ENCODE results near the gene ARHGAP6. TPM values are rescaled to one million over a fixed set of nuclear protein-coding genes. Genes with fewer than 3 reads are reported as not detected.

The ARHGAP6 gene
- total and polyA plus RNA-seq, 2 of the 4 experiments (the other 2 are of a cell fraction): 1.4 to 1.8 TPM

DNA sequence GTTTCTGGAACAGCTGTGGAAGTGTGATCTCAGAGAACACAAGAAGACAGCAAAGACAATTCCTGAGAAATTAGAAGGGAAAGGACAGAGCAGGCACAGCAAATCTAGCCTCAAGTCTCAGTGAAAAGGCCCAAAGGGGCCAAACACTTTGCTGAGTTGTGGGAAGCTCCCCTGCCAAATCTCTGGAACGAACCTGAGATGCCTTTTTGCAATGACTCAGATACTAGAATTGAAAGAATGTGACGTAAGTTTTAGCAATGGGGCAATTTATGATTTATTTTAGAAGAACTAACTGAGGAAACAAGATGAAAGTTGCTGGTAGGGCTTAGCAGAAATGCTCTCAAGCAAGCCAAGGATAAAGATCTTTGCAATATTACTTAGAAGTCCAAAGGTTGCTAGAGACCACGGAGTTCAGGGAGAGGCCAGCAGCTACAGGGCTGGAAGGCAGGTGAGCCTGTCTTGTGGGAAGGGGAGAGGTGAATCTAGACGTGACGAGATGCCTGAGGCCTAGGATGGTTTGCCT is 279.7 kb downstream of the ARHGAP6 start:
- Histone ChIP-seq H2AFZ (replicated peaks; ENCODE audit: low read length, poor library complexity) (peak overlapping the region; percentile 27), H3K14ac (replicated peaks; ENCODE audit: low read depth, low read length) (peak overlapping the region; percentile 78), H4K91ac (ENCODE audit: insufficient read depth, low read depth, low read length) (peak overlapping the region; percentile 14), H3K4me1 (ENCODE audit: control insufficient read depth, insufficient read depth, low read length) (peaks cover 3% of the 10 kb centered on the region), H3K4me3 (ENCODE audit: insufficient read depth, low read depth, low read length) (no peak overlapping the region), H4K5ac (ENCODE audit: low read depth, low read length) (peak overlapping the region; percentile 96), H2BK120ac (ENCODE audit: low read depth, low read length) (peak overlapping the region; percentile 50), H3K9me3 (ENCODE audit: control insufficient read depth, insufficient read depth, low read length) (no peaks in the 10 kb centered on the region), H2BK20ac (ENCODE audit: low read depth, low read length) (peak overlapping the region; percentile 24; the same call in 1 of the 2 replicates), H3K4me2 (ENCODE audit: low read depth, low read length) (peak overlapping the region; percentile 39; the same call in 1 of the 2 replicates), H3K56ac (ENCODE audit: extremely low read depth, insufficient read depth, low read length) (no peak overlapping the region), H3K9me1 (ENCODE audit: insufficient read depth, low read length) (peaks cover 3% of the 10 kb centered on the region; the same call in 1 of the 2 replicates), H2AK5ac (ENCODE audit: low read depth, low read length) (no peak overlapping the region), H4K8ac (ENCODE audit: low read depth in 2 of 2, low read length in 2 of 2) (peak overlapping the region in 1 of 2 experiments; percentile 59; a peak in 2 of 4 replicates), H3K4ac (ENCODE audit: low read depth, low read length) (peak overlapping the region; percentile 65), H2BK15ac (ENCODE audit: low read depth, low read length) (no peak overlapping the region; the same call in 2 of the 3 replicates), H2AK9ac (replicated peaks; ENCODE audit: low read depth, low read length, poor library complexity) (no peak overlapping the region), H3K18ac (ENCODE audit: low read depth, low read length) (peak overlapping the region; percentile 87), H4K20me1 (ENCODE audit: insufficient read depth, low read length) (no peaks in the 10 kb centered on the region), H2BK5ac (ENCODE audit: low read depth, low read length, poor library complexity, severe bottlenecking) (peak overlapping the region; percentile 77), H3K27me3 (ENCODE audit: control insufficient read depth, insufficient read depth, low read length) (no peaks in the 10 kb centered on the region), H3K79me1 (ENCODE audit: low read depth in 1 of 2, low read length in 2 of 2) (no peaks in the 10 kb centered on the region), H3K27ac (ENCODE audit: insufficient read depth, low read length) (peak overlapping the region; percentile 99), H3K9ac (ENCODE audit: low read depth, low read length) (no peak overlapping the region), H3K36me3 (ENCODE audit: control insufficient read depth, insufficient read depth, low read length) (no peaks in the 10 kb centered on the region), H3K23ac (ENCODE audit: low read depth, low read length) (no peak overlapping the region)
- peak; percentile 75 for DNase-seq
- dilution Hi-C loops (cut with HindIII; ENCODE audit: low sequenced_read_pairs, unreplicated experiment) (no loop called here), intact Hi-C loops (cut with micrococcal nuclease) (no loop called here), in situ Hi-C loops (cut with MboI; ENCODE audit: low sequenced_read_pairs) (loop anchor here (10.0 kb wide), 1 partner anchor 129 kb away; no protein-coding TSS in a partner anchor)
- ChIA-PET CTCF (no interaction called here), POLR2A (ENCODE audit: unreplicated experiment) (no interaction called here)
- no TSS peak for BruUV-seq (replicated peaks)
- ATAC-seq (ENCODE audit: low read depth): peak; percentile 68
- TF ChIP-seq RCOR1 (IDR thresholded peaks at IDR 0.05; ENCODE audit: insufficient replicate concordance, low read length) (no peak), FOS (IDR thresholded peaks at IDR 0.05; ENCODE audit: low read depth, low read length) (peak; percentile 6; the same call in 1 of the 2 replicates), CEBPB (IDR thresholded peaks at IDR 0.05; ENCODE audit: low read depth, low read length) (peak; percentile 50; the same call in 1 of the 2 replicates), BHLHE40 (IDR thresholded peaks at IDR 0.05; ENCODE audit: low read depth, low read length) (no peak)
- no CpG with 5 or more reads among the region's 5 CpGs for WGBS, 2 experiments (ENCODE audit: extremely low coverage in 2 of 2, insufficient read length in 1 of 2)
